Activated CD8-positive, alpha-beta memory T cell treated with anti-CD3 and anti-CD28 coated beads for 4 hours (primary cell): ENCODE measurements around the gene MACROD2.

Experiments used
- DNase-seq, 2 donors: peaks; one replicate each; pipeline ENCODE4 v3.0.0-alpha.2; 2020; ENCODE audit warnings: low read depth in 2 of 2

The MACROD2 gene

DNA sequence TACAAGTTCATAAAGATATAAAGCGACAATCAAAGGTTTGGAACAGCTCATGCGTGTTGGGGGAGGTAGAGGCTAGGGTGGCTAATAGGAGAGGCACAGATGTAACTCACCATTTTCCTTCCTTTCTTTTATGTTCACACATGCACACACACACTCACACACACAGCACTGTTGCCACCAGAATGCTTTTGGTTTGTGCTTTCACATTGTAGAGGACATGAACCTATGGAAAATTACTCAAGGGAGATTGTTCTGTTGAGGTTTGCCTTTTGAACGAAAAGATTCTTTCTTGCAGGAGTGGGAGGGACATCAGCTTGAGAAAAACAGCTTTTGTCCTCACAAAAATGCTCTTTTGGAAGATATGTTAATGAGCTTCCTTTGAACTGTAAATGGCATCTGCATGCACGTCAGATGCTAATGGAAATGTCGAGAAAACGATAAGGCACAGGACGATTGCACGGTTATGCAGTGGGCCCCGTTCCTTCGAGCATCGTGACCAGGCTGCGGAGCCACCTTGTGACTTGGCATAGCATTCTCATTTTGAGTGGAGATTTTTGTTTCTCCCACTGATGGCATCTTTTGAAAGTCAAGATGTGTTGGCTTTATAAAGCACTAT is 1853.8 kb downstream of the MACROD2 start:
- DNase-seq, result no peak

DNA sequence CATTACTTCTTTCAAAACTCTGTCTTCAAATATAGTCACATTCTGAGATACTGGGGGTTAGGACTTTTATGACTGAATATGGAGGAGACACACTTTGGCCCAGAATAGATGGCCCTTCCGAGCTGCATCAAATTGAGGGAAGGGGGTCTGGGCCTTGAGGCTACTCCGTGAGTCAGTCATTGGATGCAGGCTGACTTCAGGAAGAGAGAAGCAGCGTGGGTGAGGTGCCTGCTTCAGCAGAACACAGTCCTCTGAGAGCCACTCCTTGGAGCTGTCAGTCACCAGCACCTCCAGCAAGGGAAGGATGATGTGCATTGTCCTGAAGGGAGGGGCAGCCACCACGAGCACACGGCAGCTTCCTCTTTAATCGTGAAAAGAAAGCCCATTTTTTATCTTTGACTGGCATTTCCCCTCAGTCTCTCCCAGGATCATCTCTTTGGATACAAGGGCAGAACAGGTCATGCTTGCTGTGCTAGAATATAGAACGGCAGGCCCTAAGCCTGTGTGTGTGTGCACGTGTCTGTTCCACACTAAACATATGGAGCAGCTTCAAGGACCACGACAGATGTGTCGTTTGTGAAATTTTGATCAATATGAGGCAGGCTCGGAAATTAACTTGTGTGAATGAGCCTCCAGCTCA is 1856.4 kb downstream of the MACROD2 start:
- no peak for DNase-seq

DNA sequence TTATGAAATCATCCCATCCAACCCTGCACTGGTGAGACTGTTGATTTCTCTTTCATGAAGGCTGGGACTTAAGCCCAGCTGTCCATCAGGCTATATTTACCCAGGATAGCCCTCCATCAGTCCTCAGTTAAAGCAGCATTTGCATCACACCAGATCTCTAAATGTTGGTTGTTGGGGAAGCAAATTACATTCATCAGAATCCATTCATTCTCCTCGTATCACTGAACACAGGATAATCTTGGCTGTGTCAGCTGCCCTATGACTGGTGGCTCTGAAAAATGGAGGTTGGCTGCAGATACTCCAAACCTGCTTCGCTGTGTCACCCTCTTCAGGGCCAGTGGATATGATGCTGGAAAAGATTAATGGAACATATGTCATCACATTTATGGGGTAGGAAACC is 1859.6 kb downstream of the MACROD2 start:
- no peak for DNase-seq

DNA sequence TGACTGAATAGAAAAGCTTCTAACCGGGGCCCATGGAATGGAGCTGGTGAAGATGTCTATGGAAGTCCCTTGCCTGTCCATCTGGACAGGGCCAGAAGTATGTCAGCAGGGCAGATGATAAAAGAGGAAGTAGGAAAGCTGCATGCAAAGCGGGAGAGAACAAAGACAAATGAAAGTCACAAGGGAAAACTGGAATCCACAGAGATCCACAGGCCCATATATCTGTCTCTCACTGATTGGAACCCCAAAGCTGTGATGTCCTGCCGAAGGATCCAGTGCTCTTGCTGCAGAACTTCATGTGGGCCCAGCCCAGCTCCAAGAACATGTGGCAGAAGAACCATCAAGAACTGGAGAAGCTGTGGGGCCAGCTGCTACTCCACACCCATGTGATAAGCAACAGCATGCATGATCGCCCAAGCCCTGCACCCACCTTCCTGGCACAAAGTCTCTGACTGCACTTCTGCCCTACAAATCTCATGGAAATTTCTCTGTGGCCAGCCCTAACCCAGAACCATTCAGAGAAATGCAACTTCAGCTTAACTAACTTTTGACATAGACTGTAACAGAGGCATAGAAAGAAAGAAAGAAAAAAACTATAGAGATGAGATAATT is 1862.0 kb downstream of the MACROD2 start:
- DNase-seq, result no peak

DNA sequence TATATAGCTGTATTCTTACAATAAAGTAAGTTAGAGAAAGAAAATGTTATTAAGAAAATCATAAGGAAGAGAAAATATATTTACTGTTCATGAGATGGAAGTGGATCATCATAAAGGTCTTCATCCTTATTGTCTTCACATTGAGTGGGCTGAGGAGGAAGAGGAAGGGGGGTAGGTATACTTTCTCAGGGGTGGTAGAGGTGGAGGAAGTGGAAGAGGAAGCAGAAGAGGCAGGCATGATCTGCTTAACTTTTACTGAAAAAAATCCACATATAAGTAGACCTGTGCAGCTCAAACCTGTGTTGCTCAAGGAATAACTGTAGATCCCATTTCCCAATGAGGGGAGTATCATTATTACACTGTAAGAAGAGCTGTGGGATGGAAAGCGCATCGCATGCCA is 1863.7 kb downstream of the MACROD2 start:
- DNase-seq, result no peak

DNA sequence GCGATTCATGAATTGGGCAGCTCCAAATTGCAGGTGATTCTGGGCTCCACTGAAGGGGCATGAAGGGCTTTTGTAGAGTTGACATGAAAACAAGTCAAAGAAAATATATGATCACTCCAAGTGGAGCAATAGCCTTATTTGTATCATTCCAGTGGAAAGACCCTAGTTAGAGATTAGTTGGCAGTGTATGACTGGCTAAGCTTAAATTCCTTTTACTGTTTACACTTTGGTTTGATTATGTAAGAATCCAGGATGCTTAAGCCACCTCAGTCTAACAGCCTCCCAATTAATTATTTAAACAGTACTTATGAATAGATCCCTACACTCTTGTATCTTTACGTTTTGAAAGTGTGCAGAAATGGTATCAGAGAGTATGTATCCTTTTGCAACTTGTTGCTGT is 1865.5 kb downstream of the MACROD2 start:
- DNase-seq, result no peak

GRCh38 chr20:15862178-15862577 is 1866.9 kb downstream of the MACROD2 start:
- DNase-seq, result no peak

- DNase-seq, result no peak
These were observed 1868.4 kb downstream of the MACROD2 start for GRCh38 chr20:15863735-15864134.

DNA sequence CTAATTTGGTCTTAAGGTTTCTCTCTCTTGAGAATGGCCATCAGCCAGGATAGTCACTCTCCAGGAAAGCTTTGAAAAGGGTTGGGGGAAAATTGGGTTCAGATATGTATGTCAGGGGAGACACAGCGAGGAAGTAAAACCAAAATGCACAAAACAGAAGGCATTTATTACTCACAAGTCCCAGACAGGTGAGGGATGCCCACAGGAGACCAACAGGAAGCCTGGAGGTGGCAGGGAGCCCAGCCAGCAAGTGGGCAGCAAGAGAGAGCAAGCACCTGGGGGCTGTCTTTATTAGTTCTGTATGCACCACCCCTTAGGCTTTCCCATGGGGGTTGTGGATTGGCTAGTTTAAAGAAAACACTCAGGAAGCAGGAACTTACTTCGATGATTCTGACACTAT is 1870.2 kb downstream of the MACROD2 start:
- DNase-seq, result no peak

GRCh38 chr20:15866916-15867730 is 1871.8 kb downstream of the MACROD2 start:
- no peak for DNase-seq

DNA sequence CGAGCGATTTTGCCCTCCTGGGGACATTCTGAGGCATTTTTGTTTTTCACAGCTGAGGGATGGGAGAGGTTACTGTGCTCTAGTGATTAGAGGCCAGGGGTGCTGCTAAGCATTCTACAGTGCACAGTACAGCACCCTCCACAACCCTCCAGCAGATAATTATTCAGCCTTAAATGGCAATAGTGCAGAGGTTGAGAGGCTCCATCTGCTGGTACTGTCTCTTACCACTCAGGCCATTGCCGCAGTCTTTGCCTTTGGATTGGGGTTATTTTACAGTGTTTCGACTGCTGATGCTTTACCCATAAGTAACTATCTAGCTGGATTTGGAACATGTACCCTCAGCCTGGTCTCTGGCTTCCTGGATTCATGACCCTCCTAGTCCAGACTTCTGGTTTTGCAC is 1872.6 kb downstream of the MACROD2 start:
- DNase-seq, result no peak

- no peak for DNase-seq
These were observed 1880.1 kb downstream of the MACROD2 start for GRCh38 chr20:15875446-15875845.

GRCh38 chr20:15882553-15882952 is 1887.2 kb downstream of the MACROD2 start:
- no peak for DNase-seq

GRCh38 chr20:15886250-15886649 is 1890.9 kb downstream of the MACROD2 start:
- no peak for DNase-seq

DNA sequence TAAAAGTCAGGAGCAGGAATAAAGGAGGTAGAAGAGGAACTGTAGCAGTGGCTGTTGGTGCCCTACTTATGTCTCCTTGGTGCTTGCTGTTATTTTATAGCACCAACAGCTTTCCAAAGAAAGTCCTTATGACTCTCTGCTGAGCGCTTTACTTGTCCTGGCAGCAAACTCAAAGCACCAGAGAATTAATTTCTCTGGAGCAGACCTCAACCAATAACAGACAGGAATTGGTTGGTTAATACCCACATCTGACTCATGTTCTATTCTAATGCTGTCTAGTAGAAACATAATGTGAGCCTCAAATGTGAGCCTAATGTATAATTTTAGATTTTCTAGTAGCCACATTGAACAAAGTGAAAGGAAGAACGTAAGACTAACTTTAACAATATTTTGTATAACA is 1892.1 kb downstream of the MACROD2 start:
- no peak for DNase-seq

GRCh38 chr20:15889061-15889460 is 1893.7 kb downstream of the MACROD2 start:
- DNase-seq, result no peak

- no peak for DNase-seq
These were observed 1894.4 kb downstream of the MACROD2 start for GRCh38 chr20:15889514-15890256.

DNA sequence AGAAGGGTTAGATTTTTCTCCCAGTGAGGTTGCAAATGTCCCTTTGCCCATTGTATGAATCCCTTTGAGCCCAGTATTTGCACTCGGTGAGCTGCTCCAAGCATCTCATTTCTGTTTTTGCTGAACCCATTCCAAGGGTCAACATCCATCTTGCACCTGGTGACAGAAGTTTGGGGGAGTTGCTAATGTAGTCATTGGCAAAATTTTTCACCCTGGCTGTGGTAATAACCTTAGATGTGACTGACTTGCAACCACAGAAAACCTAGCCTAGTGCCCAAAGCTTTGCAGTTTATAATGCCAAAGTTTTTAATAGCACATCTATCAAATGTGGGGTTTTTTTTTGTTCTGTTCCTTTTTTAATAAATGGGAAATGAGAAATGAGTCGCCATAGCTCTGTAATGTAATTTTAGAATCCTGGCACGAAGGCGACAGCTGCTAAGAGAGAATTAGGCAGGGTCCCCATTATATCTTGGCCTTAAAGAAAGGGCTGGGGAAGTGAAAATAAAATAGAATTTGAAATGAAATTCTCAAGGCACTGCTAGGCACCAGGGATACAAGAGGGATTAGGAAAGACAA is 1895.2 kb downstream of the MACROD2 start:
- DNase-seq, result no peak

GRCh38 chr20:15895126-15895525 is 1899.8 kb downstream of the MACROD2 start:
- no peak for DNase-seq

GRCh38 chr20:15895560-15896084 is 1900.3 kb downstream of the MACROD2 start:
- DNase-seq, result no peak

GRCh38 chr20:15899967-15900366 is 1904.7 kb downstream of the MACROD2 start:
- no peak for DNase-seq
